Measurements from ENCODE around the gene TTN.
"Not testable (repeated sequence)": the region's sequence is repeated elsewhere in the genome, so short reads cannot be mapped to it uniquely, and the experiment has no call there.

TTN gene

DNA sequence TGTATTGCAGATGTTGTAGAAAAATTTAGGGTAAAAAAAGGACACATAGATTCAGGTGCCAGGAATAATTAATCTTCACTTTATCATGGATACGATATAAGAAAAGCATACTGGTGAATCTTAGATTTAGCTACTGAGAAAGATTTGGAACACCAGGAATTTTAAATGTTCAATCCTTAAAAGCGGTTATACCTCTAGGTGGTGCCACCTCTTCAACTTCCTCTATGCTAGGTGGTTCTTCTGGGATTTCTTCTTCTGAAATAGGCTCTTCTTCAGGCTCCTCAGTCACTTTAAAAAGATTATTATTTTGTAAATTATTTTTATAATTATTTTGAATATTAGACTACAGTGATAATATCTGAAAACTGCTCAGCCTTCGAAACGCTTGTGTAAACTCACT is 133.1 kb downstream of the TTN start:
- DNase-seq (ENCODE audit: low spot score) (no peak), FAIRE-seq (no peak)

DNA sequence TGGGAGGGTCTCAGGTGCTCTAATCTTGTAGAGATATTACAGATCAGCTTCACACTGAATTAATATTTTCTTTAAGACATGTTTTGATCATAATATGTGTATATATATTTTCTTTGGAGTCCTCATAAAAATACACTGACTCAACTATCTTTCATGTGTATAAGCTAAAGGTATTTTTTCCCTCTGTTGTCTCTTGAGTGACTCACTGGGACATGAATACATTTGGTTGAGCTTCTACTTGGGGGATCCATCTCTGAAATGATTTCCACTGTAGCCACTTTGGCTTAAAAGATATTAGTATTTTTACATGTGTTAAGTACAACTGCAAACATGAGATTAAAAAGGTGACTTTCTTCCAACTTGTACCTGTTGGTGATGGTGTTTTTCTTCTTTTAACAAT is 140.8 kb downstream of the TTN start:
- no peak for FAIRE-seq
- DNase-seq (ENCODE audit: low spot score) = no peak

DNA sequence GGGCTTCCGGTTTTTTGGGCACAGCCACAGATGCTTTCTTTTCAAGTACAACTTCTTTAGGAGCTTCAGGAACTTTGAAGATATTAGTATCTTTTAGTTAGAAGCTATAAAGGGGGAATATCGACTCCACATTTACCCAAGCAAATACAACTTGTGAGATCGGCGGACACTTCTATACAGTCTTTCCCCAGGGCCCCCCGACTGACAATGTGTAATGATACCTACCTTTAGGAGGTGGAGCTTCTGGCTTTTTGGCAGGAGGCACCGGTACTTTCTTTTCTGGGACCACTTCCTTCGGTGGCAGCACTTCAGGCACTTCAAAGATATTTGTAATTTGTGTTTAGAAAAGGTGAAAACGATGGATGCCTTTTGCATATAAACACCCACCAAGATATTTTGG is 148.7 kb downstream of the TTN start:
- not testable (repeated sequence) for FAIRE-seq; DNase-seq (ENCODE audit: low spot score)

DNA sequence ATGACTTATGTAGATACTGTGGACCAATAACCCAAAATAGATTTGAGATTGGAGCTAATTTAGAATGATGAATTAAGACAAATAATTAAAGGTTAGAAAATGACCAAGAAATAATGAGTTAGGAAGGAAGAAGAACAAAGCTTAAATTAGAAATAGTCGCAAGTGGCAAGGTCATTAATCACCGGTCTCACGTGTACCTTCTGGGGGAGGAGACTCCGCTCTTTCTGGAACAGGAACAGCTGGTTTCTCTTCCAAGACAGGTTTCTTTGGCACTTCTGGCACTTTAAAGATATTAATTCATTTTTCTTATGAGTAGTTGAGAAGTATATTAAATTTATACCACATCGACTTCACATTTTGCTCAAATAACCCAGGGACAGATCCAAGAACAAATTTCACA is 156.7 kb downstream of the TTN start:
- no peak for FAIRE-seq

DNA sequence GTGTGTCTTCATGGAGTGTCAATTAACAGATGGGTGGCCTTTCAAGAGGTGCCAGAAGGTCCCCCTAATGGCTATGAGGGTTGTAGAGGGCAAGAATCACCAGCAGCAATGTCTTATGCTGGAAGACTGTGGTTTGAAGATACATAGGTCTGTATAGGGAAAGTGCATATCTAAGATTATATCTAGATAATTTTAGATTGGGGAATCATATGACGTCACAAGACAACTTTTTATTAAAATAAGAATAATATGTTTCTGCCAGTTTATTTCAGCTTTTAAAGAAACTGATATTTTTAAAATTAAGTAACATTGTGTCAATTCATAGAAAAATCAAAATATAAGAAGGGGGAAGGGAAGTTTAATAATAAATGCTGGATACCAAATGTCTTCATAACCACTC is 162.3 kb downstream of the TTN start:
- DNase-seq (ENCODE audit: low spot score) = no peak
- FAIRE-seq = no peak

More for the DNA sequence above, 156.7 kb downstream of the TTN start:
- DNase-seq (ENCODE audit: low spot score) = no peak

DNA sequence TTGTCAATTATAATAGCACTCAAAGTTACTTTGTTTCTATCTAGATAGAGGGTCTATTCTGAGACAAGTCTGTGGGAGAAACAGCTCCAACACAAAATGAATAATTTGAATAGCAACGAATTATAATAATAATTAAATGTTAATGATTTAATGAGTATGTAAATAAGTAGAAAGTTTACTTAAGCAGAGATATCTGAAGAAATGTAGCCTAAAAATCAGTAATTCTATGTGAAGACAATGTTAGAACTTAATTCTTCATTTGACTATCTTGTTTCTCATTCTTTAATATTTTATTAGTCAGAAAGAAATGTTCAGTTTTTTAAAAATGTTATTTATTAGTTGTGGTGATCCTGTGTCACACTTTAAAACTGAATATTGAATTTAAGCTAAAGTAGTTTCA is 165.7 kb downstream of the TTN start:
- FAIRE-seq (no peak), DNase-seq (ENCODE audit: low spot score) (no peak)

DNA sequence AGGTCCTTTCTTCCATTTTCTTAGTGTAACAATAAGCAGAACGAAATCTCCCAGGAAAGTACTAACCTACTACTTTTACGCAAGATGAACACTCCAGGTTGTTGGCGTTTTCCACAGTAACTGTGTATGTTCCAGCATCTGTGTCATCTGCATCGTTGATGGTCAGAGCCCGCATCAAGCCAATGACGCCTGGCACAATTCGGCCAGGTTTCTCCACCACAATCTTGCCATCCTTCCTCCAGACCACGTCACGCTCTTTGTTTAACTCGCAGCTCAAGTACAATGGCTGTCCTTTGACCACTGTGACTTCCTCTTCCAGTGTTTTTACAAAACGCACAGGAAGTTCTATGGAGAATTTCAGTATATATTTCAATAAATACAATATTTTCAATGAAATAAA is 171.3 kb downstream of the TTN start:
- no peak for FAIRE-seq
- DNase-seq (ENCODE audit: low spot score) = no peak

DNA sequence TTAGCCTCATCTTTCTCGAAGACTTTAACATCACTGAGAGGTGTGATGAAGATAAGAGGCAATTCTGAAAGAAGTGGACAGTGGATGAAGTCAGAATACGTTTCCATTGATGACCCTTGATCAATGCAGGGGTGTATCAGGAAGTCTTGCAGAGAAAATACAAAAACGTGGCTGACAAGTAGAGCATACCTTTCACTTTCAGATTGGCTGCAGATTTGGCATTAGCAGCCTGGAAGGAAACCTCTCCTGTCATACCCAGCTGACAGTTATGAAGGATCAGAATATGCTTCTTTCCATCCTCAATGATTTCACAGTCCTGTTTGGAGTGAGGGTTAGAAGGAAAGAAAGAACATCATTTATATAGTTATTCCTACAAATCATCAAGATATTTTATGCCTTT is 174.5 kb downstream of the TTN start:
- no peak for DNase-seq (ENCODE audit: low spot score)
- no peak for FAIRE-seq

DNA sequence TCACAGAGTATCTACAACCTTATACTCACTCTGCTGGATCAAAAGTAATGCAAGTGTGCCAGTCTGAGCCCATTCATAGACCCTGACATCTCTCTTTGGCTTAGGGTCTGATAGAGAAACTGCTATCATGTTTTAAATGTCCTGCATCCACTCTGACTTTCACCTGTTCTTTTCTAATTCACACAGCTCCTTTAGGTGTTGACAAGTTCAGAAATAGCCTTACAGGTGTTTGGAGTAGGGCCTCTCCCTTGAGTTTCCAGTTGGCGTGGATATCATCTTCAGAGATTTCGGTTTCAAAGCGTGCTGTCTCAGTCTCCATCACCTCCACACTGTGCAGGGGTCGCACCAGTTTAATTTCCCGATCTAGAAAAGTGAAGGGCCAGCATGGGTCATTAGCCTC is 176.6 kb downstream of the TTN start:
- no peak for DNase-seq (ENCODE audit: low spot score)
- FAIRE-seq = no peak

DNA sequence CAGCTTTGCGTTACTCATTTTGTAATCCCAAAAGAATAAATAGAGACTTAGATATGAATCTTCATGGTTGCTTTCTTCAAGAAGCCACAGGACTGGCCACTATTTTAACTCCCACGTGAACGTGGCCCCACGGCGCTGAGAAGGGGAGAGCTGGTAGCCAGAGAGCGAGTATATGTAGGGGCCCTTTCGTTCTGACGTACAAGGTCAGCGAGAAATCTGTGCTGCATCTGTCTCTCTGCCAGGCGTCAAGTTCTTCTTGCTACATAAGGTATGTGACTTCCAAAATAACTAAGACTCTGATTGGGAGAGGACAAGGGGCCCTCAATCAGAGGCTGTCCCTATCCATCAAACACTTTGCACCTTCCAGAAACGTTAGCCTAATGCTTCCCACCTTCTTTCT is 177.8 kb downstream of the TTN start:
- no peak for FAIRE-seq
- DNase-seq (ENCODE audit: low spot score) = no peak

DNA sequence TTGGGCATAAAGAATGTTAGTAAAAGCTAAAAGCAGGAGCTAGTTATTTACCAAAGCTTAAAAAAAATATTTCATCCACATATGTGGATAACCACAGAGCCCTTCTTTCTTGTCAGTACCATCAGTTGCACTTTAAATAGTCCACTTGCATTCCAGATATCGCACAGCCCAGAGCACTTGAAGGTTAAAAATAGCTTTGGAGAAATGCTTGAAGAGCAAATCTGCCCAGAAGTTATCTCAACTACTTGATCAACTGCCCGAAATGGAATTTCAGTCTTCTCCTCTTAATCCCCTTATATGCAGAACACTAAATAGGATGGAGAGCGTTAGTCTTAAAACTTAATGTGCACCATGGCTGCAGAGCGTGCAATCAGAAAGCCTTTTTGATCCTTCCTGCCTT is 178.6 kb downstream of the TTN start:
- FAIRE-seq = no peak

DNA sequence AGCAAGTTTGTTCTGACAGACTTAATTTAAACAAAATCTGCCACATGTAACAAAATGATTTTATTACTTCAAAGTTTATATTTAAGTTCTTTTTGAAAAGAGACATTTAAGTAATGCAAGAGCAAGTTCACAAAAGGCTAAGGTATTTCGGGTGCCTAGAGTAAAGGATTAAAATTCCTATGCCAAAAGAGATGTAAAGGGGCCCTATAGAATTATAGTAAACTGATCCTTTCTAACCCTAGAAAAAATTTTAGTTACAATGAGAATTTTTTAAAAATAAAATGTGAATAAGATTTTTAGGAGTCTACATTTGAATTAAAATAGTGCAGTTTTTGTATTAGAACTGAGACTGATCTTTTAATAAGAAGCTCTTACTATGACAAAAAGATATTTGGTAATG is 179.8 kb downstream of the TTN start:
- no peak for FAIRE-seq

More for the DNA sequence above, 178.6 kb downstream of the TTN start:
- DNase-seq (ENCODE audit: low spot score) = no peak

DNA sequence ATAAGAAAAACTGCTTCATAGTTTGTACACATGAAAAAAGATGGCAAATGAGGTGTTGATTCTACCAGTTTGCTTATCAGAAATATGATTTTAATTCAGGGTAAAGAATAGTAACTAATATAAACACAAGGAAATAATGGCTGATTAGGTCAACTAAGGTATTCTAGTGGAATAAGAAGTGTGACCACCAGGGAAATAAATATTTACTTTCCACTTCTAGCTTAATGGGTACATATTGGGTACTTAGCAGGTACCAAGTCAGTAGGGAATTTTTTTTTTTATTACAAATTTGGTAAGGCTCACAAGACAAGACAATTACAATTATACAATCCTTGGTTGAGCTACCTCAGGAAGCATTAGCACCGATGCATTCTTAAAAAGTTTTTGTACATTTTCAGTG is 191.3 kb downstream of the TTN start:
- no peak for DNase-seq (ENCODE audit: low spot score)
- no peak for FAIRE-seq

More for the DNA sequence above, 179.8 kb downstream of the TTN start:
- no peak for DNase-seq (ENCODE audit: low spot score)

DNA sequence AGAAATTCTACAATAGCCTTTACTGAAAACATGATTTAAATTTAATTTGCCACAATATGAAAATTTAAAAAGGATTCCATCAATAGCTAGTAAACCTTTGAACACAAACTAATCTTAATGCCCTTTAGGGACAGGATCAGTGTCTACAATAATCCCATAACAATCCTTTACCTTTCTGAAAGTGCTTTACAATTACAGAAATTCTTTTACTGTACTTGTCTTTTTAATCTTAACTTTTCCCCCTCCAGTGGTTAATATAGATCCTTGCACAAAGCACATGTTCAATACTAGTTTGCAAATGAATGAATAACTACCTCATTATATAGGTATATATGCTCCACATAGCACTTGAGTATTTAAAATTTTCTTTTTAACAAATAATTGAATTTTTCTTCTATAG is 204.3 kb downstream of the TTN start:
- FAIRE-seq (no peak), DNase-seq (ENCODE audit: low spot score) (no peak)

DNA sequence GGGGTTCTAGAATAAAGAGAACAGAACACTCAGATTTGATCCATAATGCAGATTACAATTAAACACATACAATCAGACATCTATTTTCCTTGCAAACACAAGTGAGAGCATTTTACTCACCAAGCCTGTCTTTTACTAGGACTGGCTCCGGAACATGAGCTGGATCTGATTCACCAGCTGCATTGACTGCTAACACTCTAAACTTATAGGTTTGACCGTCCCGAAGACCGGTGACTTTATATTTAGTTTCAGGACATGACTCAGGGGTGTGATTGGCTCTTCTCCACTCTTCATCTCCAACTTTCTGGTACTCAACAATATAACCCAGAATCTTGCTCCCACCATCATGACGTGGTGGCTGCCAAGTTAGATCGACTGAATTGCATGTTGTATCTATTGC is 214.6 kb downstream of the TTN start:
- DNase-seq (ENCODE audit: low spot score) (no peak), FAIRE-seq (no peak)

DNA sequence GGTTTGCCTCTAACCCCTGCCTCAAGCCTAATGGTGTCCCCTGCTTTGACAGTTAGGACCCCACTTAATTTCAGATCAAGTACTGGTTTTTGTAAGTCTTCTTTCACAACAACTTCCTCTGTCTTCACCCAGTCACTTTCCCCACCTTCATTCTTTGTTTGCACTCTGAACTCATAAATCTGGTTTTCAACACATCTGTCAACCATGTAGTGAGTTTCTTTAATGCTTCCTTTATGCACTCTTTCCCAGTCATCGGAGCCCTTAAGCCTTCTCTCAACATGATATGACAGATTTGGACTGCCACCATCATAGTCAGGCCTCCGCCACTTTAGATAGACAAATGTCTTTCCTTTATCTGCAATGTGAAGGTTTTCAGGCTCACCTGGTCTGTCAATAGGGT is 217.9 kb downstream of the TTN start:
- FAIRE-seq (no peak), DNase-seq (ENCODE audit: low spot score) (no peak)

DNA sequence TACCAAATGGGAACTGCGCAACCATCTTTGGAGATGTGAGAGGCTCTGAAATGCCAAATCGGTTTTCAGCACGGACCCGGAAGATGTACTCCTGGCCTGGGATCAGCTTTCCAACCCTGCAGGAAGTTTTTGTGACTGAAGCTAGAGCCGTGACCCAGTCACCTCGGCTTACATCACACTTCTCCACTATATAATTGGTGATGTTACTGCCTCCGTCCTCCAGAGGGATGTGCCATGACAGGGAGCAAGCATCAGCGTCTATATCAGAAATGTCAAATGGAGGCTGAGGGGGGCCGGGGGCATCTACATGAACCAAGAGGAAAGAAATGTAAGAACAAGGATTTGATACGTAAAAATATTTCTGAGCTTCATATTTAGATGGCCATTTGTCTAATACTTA is 222.6 kb downstream of the TTN start:
- FAIRE-seq (no peak), DNase-seq (ENCODE audit: low spot score) (no peak)

DNA sequence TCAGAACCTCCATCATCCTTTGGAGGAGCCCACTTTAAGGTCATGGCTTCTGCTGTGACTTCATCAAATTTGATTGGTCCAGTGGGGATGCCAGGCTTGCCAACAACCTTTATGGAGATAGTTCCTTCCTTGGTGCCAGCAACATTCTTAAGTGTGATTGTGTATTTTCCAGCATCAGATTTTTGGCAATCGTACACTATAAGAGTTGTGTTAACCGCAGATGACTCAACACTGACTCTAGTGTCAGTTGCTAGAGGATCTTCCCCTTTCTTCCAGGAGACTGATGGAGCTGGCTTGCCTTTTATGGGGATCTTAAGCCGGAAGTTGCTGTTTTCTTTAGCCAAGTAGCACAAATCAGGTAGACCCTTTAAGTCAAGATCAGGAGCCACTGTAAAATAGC is 228.2 kb downstream of the TTN start:
- DNase-seq (ENCODE audit: low spot score) = peak; percentile 76
- peak; percentile 52 for FAIRE-seq

DNA sequence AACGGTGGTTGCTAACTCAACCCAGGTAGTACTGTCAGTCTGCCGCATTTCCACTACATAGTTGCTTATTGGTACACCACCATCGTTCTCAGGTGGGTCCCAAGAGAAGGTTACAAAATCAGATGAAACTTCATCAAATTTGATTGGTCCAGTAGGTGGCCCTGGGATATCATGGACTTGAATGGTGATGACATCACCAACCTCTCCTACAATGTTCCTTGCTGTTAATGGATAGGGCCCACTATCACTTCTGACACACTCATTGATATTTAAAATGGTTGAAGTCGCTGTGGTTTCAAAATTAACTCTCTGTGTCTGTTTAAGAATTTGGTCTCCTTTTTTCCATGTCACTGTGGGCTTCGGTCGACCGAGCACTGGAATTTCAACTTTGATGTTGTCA is 232.4 kb downstream of the TTN start:
- DNase-seq (ENCODE audit: low spot score) = peak; percentile 57
- no peak for FAIRE-seq

DNA sequence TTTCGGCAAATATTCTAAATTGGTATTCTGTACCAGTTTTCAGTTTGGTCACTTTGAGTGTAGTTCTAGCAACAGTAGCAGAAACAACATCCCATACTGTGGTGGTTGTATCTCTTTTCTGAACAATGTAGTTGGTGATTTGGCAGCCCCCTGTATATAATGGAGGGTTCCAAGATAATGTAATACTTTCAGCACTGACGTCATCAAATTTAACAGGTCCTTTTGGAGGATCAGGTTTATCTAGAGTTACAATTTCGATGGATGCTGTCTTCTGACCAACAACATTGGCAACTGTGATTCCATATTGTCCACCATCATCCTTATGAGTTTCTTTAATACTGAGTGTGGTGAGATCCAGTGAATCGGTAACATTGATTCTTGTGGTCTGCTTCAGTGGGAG is 239.0 kb downstream of the TTN start:
- FAIRE-seq (no peak), DNase-seq (ENCODE audit: low spot score) (no peak)

DNA sequence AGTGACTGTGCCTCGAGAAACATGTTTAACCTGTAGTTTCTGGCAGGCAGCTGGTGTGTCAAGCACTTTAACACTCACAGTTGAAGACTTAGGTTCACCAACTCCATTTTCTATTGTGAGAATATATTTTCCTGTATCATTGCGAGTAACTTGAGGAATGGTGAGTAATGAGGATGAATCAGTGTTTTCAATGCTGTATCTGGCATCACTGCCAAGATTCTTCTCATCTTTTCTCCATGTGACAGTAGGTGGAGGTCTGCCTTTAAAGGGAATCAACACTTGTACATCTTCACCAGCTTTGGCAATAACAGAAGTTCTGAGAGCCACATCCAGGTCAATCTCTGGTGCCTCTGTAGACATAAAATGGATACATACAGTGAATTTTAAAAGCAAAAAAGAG is 254.2 kb downstream of the TTN start:
- DNase-seq (ENCODE audit: low spot score) = peak; percentile 59
- peak; percentile 36 for FAIRE-seq

DNA sequence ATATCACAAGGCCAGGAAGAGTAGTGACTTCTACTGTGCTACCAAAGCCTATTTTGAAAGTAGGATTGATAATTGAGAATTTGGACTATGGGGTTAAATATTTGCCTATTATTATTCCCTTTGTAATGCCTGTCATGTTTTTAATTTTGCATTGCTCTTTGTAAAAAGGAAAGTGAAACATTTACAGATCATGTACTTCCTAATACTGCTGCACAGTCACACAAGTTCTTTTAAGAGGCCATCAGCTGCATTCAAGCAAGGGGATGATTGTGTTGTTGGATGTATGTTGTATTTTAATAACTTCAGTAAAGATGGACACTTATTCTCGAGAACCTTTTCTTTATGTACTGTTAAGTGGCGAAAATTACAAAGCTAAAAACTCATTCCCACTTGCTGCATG is 256.9 kb downstream of the TTN start:
- no peak for FAIRE-seq
- no peak for DNase-seq (ENCODE audit: low spot score)

DNA sequence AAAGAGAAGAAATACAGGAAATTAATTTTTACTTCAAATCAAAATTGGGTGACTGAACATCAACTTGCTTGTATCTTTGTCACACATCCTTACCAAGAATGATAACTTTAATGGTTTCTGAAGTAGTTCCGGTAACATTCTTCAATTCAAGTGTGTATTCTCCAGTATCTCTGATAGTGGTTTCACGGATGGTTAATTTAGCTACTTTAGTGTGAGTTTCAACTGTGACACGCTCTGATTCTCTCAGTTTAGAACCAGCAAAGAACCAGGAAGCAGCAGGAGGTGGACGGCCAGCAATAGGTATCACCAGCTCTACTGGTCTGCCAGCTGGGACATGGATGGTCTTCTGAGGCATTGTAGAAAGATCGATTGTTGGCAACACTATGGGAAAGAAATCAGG is 264.7 kb downstream of the TTN start:
- FAIRE-seq = peak; percentile 91
- DNase-seq (ENCODE audit: low spot score) = peak; percentile 77

DNA sequence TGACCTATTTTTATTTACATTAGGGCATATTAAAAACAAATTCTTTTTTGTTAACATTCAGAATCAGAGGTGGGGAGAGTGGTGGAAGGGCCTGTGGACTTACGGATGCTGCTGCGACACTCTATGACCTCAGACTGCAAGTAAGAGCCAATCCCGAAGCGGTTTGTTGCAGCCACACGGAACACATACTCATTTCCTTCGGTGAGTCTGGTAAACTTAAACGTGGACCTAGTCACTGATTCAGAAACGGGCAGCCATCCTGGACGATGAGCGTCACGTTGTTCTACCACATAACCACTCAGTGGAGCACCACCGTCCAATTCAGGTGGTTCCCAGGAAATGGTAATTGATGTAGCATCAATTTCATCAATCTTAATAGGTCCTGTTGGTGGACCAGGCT is 265.1 kb downstream of the TTN start:
- no peak for FAIRE-seq

DNA sequence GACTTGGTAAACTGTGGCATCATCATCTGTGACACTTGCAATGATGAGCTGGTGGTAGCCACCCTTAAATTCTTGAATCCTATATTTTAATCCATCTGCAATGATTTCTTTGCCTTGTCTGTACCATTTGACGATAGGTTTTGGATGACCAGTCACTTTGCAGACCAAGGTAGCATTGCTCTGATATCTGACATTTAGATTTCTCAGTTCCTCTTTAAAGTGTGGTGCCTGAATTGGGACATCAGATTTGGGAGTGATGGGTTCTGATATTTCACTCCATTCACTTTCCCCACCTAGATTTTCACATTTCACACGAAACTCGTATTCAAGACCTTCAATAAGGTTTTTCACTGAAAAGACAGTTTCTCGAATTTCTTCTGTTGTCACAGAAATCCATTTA is 271.2 kb downstream of the TTN start:
- FAIRE-seq (no peak), DNase-seq (ENCODE audit: low spot score) (no peak)

More for the DNA sequence above, 265.1 kb downstream of the TTN start:
- DNase-seq (ENCODE audit: low spot score) = peak; percentile 83

Measured in RCC 7860 (cell line).